IMR-90 (cell line): ENCODE results near the gene TIPARP.
A peak's percentile ranks its signal among the peaks of the same experiment; 100 is the strongest.

Experiments used
- CTCF ChIP-seq: conservative IDR thresholded peaks from 2 replicates; pipeline ENCODE4 v1.5.1; 2012; ENCODE audit warnings: mild to moderate bottlenecking, low read depth, low read length, improper control_type of control experiment
- MAFK ChIP-seq: IDR thresholded peaks from 2 replicates; pipeline ENCODE4 v1.6.1; 2012; ENCODE audit warnings: low read depth, low read length, improper control_type of control experiment
- MAZ ChIP-seq: IDR thresholded peaks from 2 replicates; pipeline ENCODE4 v1.6.1; 2012; ENCODE audit warnings: low read depth, mild to moderate bottlenecking, low read length, improper control_type of control experiment, moderate library complexity, borderline replicate concordance
- POLR2A ChIP-seq: IDR thresholded peaks from 2 replicates; pipeline ENCODE4 v1.6.1; 2012; ENCODE audit warnings: mild to moderate bottlenecking, low read depth, low read length
- USF2 ChIP-seq: fragments of 150-350 bp; IDR thresholded peaks from 2 replicates; pipeline ENCODE4 v1.6.1; 2017; ENCODE audit warnings: mild to moderate bottlenecking, antibody characterized with exemption, low read length, low read depth

GRCh38 chr3:156710429-156710828, 36.0 kb downstream of the TIPARP start:
- TF ChIP-seq CTCF (no peak), POLR2A (peak; percentile 59), MAFK (no peak), USF2 (no peak), MAZ (no peak)
